Coronary artery (tissue), 2 donors: ENCODE measurements around the gene ASB5.

Source experiments
- DNase-seq: peaks from one replicate; pipeline ENCODE4 v3.0.0-alpha.2; 2017; ENCODE audit warnings: low spot score
- H3K27ac ChIP-seq, 2 donors: fragments of 200-600 bp; sonication (generic); one replicate each; pipeline ENCODE4 v1.5.1; 2016 to 2019
- H3K4me3 ChIP-seq: fragments of 200-600 bp; sonication (generic); 2 replicates; pipeline ENCODE4 v1.5.1; 2016; ENCODE audit warnings: mild to moderate bottlenecking, moderate library complexity
- TF ChIP-seq, protein P1 (sequence below): fragments of 200-600 bp; sonication (generic); IDR thresholded peaks from one replicate; pipeline ENCODE4 v1.5.1; 2019; ENCODE audit warnings: antibody characterized with exemption

The ASB5 gene

DNA sequence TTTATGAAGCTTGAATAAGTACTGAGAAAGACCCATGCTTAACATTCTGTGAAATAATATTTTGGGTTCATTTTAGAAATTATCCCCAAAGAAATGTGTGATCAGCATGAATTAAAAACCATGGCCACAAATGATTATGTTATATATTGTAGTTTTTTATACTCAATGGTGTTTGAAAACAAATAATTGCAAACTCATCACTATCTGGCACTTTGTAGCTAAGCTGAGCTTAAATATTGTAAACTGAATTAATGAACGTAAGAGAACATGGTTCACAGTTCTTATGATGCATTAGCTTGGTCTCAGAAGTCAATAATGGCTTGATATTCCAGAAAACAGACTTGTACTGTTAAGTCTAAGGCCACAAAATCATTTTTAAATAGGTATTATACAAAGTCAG is 24.6 kb upstream of the ASB5 start:
- TF ChIP-seq, protein P1, sequence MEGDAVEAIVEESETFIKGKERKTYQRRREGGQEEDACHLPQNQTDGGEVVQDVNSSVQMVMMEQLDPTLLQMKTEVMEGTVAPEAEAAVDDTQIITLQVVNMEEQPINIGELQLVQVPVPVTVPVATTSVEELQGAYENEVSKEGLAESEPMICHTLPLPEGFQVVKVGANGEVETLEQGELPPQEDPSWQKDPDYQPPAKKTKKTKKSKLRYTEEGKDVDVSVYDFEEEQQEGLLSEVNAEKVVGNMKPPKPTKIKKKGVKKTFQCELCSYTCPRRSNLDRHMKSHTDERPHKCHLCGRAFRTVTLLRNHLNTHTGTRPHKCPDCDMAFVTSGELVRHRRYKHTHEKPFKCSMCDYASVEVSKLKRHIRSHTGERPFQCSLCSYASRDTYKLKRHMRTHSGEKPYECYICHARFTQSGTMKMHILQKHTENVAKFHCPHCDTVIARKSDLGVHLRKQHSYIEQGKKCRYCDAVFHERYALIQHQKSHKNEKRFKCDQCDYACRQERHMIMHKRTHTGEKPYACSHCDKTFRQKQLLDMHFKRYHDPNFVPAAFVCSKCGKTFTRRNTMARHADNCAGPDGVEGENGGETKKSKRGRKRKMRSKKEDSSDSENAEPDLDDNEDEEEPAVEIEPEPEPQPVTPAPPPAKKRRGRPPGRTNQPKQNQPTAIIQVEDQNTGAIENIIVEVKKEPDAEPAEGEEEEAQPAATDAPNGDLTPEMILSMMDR = no peak
- Histone ChIP-seq H3K27ac (no peak overlapping the region), H3K4me3 (no peak overlapping the region)
- DNase-seq = no peak

DNA sequence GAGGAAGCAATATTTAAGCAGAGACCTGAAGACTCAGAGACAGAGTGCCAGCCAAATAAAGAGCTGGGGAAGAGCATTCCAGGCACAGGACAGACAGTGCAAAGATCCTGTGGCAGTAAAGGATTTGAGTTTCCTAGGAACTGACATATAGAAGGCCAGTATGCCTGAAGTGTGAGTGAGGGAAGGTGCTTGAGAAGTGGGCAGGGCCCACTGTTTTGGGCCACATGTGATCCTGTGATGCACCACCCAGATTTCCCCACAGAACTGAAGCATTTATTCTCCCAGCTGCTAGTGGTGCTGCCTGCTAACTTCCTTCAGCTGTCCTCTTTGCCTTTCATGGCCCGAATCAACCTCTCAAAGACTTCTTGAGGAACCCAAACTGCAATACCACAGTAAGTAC is 23.9 kb upstream of the ASB5 start:
- no peak for DNase-seq
- TF ChIP-seq, protein P1 = no peak
- H3K27ac ChIP-seq = no peak overlapping the region
- no peak overlapping the region for H3K4me3 ChIP-seq

DNA sequence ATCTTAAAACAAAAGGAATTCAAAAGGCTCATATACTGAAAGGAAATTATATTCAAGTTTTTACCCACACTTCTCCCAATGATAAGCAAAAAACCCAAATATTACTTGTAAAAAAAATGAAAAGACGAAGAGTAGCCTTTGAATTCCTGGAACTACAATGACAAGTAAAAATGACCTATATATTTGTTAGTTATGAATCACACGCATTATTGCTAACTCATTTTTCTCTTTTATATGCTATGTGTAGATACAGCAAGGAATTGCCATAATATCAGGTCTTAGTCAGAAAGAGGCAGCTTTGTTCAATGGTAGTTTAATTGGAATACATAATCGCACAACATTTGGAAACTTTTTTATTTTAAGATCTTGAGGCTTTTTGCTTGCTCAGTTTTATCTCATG is 22.7 kb upstream of the ASB5 start:
- DNase-seq = no peak
- H3K27ac ChIP-seq = no peak overlapping the region
- H3K4me3 ChIP-seq = no peak overlapping the region
- TF ChIP-seq, protein P1 = no peak

DNA sequence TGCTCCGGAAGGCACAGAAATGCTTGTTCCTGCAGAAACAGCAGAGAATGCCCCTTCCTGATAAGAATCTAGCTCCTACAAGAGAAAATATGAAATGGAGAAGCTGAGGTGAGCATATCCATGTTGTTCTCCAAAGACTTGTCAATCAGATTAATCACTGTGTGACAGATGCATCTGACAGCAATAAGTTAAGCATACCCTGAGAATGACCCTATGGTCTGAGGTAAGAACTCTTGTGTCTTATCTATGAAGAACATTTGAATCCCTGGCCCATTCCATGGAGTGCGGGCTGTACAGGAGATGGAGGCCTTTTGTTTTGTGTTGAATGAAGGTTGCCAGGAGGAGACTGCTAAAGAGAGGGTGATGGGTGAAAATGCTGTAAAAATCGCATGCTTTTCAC is 21.5 kb upstream of the ASB5 start:
- no peak for DNase-seq
- Histone ChIP-seq H3K27ac (no peak overlapping the region), H3K4me3 (no peak overlapping the region)
- TF ChIP-seq, protein P1 = no peak

DNA sequence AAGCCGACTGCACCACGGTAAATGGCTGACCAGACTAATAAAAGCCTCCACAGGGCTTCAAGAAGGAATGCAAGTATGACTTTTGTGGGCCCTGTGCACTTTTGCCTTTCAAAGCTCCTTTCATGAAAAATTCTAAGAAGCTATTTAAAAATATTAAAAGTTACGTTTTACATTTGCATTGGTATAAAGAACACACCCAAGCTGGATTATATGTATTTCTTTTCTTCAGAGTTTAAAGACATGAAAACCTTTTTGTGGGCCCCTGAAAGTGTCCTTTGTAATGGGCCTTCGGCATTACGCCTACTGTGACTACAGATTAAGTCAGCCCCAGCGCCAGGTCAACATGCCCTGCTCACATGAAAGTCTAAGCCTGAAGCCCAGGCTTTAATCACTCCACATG is 20.5 kb upstream of the ASB5 start:
- TF ChIP-seq, protein P1 = no peak
- DNase-seq = no peak
- Histone ChIP-seq H3K4me3 (no peak overlapping the region), H3K27ac (no peak overlapping the region)

DNA sequence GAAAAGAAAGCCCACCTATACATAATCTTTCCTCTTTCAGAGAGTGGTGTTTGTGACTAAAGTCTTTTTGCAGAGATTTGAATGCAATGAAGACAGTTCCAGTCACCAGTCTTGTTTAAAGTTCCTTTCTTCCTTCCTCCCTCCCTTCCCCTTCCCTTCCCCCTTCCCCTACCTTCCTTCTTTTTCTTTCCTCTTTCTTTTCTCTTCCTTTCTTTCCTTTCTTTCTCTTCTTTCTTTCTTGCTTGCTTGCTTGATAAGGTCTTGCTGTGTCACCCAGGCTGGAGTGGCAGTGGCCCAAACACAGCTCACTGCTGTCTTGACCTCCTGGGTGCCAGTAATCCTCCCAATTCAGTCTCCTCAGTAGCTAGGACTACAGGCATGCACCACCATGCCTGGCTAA is 19.0 kb upstream of the ASB5 start:
- H3K27ac ChIP-seq = no peak overlapping the region
- DNase-seq = no peak
- no peak overlapping the region for H3K4me3 ChIP-seq
- TF ChIP-seq, protein P1 = no peak

DNA sequence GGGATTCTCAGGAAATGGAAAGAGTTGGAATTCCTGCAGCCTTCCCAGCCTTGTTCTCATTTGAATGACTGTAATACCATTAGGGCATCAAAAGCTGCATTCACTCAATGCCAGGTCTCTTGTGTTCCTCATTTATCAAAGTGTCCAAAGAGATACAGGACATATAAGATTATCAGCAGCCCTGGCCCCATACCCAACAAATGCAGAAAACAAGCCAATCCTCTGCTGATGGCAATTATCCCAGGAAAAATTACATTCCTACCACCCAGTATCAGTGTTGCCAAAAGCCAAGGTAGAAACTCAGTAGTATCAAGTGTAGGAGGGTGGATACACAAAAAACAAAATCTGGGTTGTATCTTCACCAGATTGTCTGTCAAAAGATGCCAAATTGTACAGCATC is 18.5 kb upstream of the ASB5 start:
- DNase-seq = no peak
- Histone ChIP-seq H3K27ac (no peak overlapping the region), H3K4me3 (no peak overlapping the region)
- TF ChIP-seq, protein P1 = no peak
